ENCODE data around the gene PLLP.

PLLP gene

DNA sequence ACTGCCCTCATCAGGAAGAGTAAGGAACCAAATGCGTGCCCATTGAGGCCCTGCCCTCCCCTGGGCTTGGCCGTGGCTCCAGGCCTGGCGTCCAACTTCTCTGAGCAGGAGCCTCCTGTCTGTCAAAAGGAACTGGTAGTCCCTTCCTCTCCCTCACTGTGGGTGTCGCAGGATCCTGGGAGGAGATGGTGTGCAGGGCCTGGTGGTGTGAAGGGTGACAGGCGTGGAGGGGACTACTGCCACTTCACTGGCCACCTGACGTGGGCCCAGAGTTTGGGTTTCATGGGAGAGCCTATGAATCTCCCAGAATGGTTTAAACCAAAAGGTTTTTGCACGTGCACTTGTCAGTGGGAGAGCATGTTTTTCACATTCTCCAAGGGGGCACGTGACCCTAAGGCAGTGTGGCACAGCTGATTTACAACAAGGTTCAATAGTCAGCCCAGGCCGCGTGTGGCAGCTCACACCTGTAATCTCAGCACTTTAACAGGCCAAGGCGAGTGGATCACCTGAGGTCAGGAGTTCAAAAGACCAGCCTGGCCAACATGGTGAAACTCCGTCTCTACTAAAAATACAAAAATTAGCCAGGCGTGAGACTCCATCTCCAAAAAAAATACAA lies 26.9 kb downstream of the PLLP start:
- FAIRE-seq (no peak), DNase-seq (ENCODE audit: low spot score) (no peak)

DNA sequence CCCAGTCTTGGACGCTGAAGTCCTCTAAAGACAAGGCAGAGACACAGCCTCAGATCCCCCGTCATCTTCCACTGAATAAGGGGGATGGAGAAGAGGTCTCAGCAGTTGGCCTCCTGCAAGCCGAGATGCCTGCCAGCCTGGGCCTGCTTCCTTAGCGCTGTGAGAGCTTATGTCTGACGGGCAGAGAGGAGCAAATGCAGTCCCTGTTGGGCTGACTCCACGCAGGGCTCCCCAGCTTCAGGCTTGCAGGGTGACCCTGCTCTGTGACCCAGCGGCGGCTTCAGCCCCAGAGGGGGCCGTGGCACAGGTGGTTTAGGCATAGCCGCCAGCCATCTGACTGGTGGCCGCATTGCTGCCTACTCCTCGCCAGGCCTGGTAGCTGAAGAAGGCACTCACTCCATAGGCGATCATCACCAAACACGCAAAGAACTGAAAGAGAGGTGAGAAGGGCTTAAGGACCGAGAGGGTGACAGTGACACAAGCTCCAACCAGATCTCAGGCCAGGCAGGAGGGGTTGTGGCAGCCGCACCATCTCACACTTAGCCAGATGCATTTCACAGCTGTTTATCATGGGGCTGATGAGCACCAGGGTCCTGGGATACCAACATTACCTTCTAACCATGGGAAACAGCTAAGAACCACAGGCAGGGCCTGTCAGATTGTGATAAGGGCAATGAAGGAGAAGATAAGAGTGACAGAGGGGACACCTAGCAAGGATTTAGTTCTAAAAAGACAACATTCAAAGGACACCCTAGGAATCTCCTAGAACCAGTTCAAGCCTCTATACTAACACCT lies 27.7 kb downstream of the PLLP start:
- no peak for FAIRE-seq
- no peak for DNase-seq (ENCODE audit: low spot score)

DNA sequence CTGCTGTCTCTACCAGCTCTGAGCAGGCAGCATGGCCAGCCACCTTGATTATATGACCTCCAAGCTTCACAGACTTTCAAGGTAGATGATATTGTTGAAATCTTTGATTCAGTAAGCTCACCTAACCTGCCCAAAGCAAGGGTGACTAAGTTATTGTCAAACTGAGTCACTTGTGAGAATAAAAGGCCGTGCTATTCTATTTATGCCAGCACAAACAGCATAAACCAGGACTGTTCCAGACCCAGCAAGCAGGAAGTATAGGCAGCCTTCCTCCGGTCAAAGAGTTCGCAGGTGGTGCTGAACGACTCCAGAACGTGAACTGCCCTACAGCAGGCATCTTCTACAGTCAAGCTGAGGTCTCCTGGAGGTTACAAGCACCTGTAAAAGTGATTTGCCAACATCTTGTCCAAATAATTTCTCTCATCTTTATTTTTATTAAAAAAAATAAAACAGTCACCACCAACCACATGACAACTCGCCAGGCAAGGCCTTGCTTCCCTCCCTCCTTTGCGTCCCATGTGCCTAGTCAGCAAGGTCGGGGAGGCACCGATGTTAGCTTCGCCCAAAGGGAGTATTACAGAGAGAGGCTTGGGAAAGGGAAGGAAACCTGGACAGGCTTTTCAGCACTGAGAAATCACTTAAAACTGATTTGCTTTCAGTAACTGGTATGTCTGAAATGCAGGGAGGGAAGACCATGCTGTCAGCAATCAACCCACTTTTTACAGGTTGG lies 28.6 kb downstream of the PLLP start:
- no peak for FAIRE-seq

GRCh38 chr16:57253466-57253865 lies 31.0 kb downstream of the PLLP start:
- FAIRE-seq (peak; percentile 46), DNase-seq (ENCODE audit: low spot score) (no peak)

More for the DNA sequence above, 28.6 kb downstream of the PLLP start:
- DNase-seq (ENCODE audit: low spot score) = no peak

GRCh38 chr16:57252148-57252721 lies 32.2 kb downstream of the PLLP start:
- DNase-seq (ENCODE audit: low spot score) (no peak), FAIRE-seq (no peak)

- DNase-seq (ENCODE audit: low spot score) (no peak), FAIRE-seq (no peak)
These were observed 33.1 kb downstream of the PLLP start for GRCh38 chr16:57251352-57251751.

DNA sequence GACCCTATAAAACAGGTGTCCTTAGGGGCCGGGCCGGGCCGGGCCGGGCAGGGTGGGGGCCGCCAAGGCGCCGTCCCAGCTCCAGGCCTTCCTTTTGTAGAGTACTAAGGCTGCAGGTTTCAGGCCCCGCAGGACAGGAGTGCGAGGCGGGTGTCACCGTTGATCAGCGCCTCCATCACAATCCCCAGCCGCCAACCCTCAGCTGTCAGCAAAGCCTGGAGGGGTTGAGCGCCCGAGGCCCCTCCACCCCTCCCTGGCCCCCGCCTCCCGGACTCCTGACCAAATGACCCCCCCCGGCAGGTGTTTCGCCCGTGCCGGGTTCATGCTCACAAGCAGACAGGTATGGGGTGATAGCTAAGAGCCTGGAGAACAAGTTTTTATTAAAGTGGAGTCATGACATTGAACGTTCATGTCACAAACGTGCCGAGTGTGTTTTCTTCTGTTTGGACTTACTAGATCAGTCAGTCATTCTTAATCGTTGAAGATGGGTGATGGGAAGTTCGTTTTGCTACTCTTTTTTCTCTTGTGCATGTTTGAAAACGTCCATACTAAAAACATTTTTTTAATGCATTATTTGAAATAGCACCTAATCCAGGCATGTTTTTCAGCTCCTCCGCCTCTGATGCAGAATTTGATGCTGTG lies 38.9 kb downstream of the PLLP start:
- FAIRE-seq = no peak
- no peak for DNase-seq (ENCODE audit: low spot score)

- FAIRE-seq (peak; percentile 72), DNase-seq (ENCODE audit: low spot score) (peak; percentile 94)
These were observed 39.6 kb downstream of the PLLP start, which contains the start of gene ARL2BP for GRCh38 chr16:57244767-57245471. Gene ARL2BP, plus strand, starts transcription at chr16:57245259. Its CDS starts 109 bp downstream, at chr16:57245368.

DNA sequence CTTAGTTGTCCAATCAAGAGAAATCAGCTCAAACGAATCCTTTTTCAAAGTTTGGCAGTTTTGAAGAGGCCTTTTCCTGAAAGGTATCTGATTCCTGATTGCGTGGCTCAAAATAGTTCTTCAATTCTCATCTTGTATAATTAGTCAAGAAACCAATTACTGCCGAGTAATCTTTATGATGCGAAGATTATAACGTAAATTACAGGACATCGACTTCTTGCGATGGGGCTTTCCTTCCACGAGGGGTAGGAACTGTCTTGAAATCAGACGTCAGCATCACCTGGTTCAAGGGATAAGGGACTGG lies 40.1 kb downstream of the PLLP start:
- no peak for FAIRE-seq

GRCh38 chr16:57242650-57243049 lies 41.8 kb downstream of the PLLP start:
- no peak for DNase-seq (ENCODE audit: low spot score)
- no peak for FAIRE-seq

More for the DNA sequence above, 40.1 kb downstream of the PLLP start:
- no peak for DNase-seq (ENCODE audit: low spot score)

GRCh38 chr16:57240851-57241250 lies 43.6 kb downstream of the PLLP start:
- FAIRE-seq (no peak), DNase-seq (ENCODE audit: low spot score) (no peak)

DNA sequence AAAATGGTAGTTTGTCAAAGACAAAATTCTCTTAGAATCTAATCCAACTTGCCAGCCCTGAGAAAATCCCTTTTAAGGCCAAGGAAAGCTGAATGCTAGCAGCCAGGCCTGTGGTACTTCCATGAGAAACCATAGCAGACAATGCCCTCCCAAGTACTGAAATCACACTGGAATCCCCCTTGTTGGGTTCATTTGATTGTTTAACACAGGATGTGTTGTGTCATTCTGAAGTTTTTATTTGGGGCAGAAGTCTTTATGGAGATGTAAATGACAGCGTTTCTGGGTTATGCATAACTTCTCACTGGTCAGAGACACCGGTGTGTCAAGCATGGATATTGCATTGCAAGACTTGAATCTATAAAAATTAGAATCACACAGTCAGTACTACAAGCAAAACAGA lies 45.4 kb downstream of the PLLP start:
- DNase-seq (ENCODE audit: low spot score) (no peak), FAIRE-seq (no peak)

GRCh38 chr16:57238682-57239081 lies 45.8 kb downstream of the PLLP start:
- DNase-seq (ENCODE audit: low spot score) (no peak), FAIRE-seq (no peak)

- no peak for DNase-seq (ENCODE audit: low spot score)
- FAIRE-seq = no peak
These were observed 48.5 kb downstream of the PLLP start for GRCh38 chr16:57236022-57236350.

DNA sequence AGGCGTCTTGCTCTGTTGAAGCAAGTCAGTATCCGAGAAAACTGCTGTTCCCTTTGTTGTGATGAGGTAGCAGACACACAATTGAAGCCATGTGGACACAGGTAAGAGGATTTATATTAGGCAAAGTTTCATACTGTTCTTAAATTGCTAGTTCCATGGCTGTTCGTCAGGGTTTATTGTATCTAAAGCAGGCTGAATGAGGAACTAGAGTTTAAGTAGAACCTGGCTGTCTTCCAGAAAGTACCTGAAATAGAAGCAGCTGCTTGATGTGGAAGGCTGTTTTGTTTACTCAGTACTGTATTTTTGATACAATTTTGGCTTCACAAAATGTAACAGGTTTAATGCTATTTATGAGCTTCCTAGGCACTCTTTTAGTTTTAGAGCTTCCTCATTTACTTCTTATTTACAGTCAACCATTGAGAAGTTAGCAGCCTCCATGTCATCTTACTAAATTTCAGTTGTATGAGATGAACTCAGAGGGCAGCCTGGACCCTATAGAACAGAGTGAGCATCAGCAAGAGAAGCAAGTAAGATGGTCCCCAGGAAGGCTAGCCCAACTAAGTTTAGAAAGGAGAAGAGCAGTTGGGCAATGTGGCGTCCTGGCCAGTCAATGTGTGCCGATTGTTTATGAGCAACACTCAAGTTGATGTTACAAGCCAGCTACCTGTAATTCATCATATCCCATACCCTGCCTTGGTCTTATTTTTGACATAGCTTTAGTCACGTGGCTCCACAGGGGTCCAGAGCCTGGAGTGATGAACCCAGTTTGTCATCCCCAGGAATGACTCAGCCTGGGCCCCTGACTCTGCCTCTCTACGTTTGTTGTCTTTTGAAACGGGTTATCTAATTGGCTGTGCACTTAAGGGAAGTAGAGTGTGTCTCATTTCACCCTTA lies 49.1 kb downstream of the PLLP start:
- peak; percentile 69 for DNase-seq (ENCODE audit: low spot score)
- no peak for FAIRE-seq

DNA sequence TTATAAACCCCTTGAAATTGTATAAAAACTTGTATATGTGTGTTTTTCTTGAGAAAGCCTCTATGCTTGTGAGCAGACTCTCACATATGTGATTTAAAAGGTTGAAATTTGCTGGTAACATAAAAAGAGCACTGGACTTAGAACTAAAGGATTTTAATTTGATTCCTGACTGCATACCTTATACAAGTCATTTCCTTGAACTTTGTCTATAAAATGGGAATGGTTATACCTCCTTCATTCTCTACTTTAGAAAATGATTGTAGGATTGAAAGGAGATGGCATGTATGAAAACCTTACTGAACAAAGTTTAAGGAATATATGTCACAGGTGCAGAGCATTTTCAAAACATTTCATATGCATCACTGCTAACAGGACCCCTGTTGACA lies 49.8 kb downstream of the PLLP start:
- no peak for FAIRE-seq
- no peak for DNase-seq (ENCODE audit: low spot score)

DNA sequence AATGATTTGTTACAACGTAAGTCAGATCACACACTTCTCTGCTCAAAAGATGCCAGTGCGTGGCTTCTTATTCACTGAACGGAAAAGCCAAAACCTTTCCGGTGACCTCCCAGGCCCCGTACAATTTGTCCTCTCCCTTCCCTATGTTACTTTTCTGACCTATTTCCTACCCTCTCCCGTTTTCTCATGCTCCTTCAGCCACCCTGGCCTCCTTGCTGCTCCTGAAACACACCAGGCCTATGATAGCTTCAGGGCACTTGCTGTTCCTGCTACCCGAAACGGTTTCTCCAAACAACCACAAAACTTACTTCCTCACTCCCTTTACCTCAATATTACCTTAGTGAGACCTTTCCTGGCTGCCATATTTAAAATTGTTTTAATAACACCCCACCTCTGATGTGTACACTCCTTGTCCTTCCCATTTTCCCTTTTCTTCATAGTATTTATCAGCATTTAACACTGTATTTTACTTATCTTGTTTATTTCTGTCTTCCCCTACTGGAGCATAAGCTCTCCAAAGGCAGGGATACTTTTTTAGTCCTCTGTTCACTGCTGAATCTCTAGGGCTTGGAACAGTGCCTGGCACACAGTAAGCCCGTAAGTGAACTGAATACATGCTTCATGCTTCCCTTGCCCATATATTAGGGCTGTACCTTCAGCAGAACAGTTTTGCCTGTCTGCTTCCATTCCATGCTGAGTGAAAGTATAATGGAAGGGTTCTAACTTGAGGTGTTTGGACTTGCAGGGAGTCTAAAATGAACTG lies 50.3 kb downstream of the PLLP start:
- no peak for FAIRE-seq
- DNase-seq (ENCODE audit: low spot score) = no peak

GRCh38 chr16:57231821-57232350 lies 52.6 kb downstream of the PLLP start:
- DNase-seq (ENCODE audit: low spot score) (no peak), FAIRE-seq (no peak)

- no peak for FAIRE-seq
- no peak for DNase-seq (ENCODE audit: low spot score)
These were observed 55.4 kb downstream of the PLLP start for GRCh38 chr16:57229079-57229478.
